ENCODE results near the gene CYTH1.

The CYTH1 gene

DNA sequence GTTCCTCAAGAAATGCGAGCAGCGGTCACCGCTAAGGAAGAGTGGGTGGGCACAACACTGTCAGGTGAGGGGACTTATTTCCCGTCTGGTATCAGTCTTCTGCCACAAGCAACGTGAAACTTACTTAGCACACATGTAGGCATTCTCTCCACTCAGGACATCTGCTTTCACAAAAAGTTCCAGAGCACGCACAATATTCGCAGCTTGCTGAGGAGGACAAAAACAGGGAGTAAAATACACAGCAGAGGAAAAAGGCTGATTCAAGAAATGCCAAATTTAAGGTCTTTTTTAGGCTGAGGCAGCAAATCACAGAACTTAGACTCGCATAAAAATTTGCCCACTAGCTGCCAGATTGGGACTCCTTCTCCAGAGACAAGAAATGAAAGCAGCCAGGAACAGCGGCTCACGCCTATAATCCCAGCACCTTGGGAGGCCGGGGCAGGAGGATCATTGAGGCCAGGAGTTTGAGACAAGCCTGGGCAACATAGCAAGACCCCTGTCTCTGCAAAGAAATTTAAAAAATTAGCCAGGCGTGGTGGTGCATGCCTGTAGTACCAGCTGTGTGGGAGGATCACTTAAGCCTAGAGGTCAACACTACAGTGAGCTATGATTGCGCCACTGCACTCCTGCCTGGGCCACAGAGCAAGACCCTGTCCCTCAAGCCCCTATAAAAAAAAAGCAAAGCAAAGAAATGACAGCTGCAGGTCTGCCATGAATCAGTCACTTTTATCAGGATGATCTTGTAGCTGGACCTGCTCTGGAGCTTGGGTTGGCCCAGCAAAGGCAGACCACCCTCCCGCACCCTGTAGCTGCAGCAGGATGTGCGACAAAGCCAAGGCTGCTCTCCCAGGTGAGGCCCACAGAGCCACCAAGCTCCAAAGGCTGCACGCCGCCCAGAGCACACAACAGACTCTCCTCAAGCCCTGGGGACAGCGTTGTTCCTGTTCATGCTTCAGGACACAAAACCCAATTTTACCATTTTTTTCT, 38.0 kb upstream of the CYTH1 start:
- Histone ChIP-seq H3K4me3 (ENCODE audit: low read depth, low read length) (no peak overlapping the region), H3K27me3 (ENCODE audit: control insufficient read depth, insufficient read depth, low read length) (no peaks in the 10 kb centered on the region), H3K9ac (ENCODE audit: low read depth, low read length) (no peak overlapping the region), H3K27ac (ENCODE audit: low read depth, low read length) (no peak overlapping the region), H3K9me3 (ENCODE audit: control insufficient read depth, insufficient read depth, low read length) (no peaks in the 10 kb centered on the region), H3K36me3 (ENCODE audit: control insufficient read depth, insufficient read depth, low read length) (peaks cover 98% of the 10 kb centered on the region), H3K4me1 (ENCODE audit: control insufficient read depth, insufficient read depth, low read length) (no peaks in the 10 kb centered on the region)

DNA sequence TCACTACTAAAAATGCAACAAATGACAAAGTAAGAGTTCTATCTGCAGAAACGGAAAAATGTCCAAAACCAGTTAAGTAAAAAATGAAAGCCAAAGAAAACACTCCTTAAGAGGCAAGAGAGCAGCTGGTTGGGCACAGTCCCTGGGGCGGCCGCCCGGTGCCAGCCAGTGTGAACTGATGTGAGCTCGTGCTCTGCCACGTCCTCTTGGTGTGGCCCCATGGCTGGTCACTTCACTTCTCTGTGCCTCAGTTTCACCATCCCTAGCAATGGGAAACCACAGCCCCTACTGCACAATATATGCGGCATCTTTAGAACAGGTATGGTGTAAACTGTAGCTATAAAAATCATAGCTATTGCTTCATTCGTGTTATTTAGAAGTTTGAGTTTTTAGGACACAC, 37.3 kb upstream of the CYTH1 start:
- Histone ChIP-seq H3K36me3 (ENCODE audit: control insufficient read depth, insufficient read depth, low read length) (peaks cover 98% of the 10 kb centered on the region), H3K27me3 (ENCODE audit: control insufficient read depth, insufficient read depth, low read length) (no peaks in the 10 kb centered on the region), H3K9me3 (ENCODE audit: control insufficient read depth, insufficient read depth, low read length) (no peaks in the 10 kb centered on the region), H3K4me3 (ENCODE audit: low read depth, low read length) (no peak overlapping the region), H3K9ac (ENCODE audit: low read depth, low read length) (no peak overlapping the region), H3K27ac (ENCODE audit: low read depth, low read length) (no peak overlapping the region), H3K4me1 (ENCODE audit: control insufficient read depth, insufficient read depth, low read length) (no peaks in the 10 kb centered on the region)

DNA sequence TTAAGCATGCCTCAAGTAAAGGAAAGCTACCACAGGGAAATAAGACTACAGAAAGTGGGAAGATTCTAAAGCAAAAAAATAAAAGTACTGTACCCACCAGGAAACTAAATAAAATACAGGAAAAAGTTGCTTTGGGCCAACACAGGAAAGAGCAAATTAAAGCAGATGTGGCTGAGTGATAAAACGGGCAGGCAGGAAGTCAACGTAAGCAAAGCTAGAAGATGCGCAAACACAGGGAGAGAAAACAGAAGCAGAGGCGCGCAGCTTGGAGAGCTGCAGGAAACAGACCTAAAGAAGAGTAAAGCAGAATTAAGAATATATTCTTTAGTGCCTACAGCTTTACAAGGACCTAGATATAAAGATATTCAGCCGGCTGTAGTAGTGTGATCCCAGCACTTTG, 36.9 kb upstream of the CYTH1 start:
- H3K4me3 ChIP-seq (ENCODE audit: low read depth, low read length) = no peak overlapping the region
- H3K9me3 ChIP-seq (ENCODE audit: control insufficient read depth, insufficient read depth, low read length) = no peaks in the 10 kb centered on the region
- peaks cover 98% of the 10 kb centered on the region for H3K36me3 ChIP-seq (ENCODE audit: control insufficient read depth, insufficient read depth, low read length)
- no peaks in the 10 kb centered on the region for H3K4me1 ChIP-seq (ENCODE audit: control insufficient read depth, insufficient read depth, low read length)
- no peaks in the 10 kb centered on the region for H3K27me3 ChIP-seq (ENCODE audit: control insufficient read depth, insufficient read depth, low read length)
- no peak overlapping the region for H3K9ac ChIP-seq (ENCODE audit: low read depth, low read length)
- H3K27ac ChIP-seq (ENCODE audit: low read depth, low read length) = no peak overlapping the region

DNA sequence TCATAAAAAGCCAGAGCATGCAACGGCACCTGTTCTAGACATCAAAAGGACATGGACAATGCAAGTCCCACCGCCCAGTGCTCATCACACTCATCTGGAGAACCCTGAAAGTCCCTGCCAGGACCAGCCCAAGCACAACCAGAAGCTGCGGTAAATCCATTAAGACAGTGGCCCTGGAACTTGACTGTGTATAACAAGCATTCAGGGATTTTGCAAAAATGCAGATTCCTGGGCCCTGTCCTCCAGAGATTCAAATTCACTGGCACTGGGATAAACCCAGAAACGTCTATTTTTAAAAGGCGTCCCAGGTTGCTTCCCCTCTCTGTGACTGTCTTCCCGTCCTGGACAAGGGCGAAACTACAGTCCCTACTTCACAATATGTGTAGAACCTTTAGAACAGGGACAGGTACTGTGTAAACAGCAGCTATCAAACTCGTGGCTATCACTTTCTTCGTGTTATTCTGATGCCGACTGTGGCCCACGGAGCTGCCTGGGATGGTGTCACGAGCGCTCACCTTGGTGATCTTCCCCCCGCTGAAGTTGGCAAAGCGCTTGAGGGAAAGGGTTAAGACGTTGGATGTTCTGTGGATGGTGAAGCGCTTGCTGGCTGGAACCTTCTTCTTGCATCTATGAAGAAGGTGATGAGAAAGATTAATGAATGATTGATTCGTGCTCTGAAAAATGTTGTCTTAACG, 36.2 kb upstream of the CYTH1 start:
- Histone ChIP-seq H3K27me3 (ENCODE audit: control insufficient read depth, insufficient read depth, low read length) (no peaks in the 10 kb centered on the region), H3K9ac (ENCODE audit: low read depth, low read length) (no peak overlapping the region), H3K4me3 (ENCODE audit: low read depth, low read length) (no peak overlapping the region), H3K9me3 (ENCODE audit: control insufficient read depth, insufficient read depth, low read length) (no peaks in the 10 kb centered on the region), H3K27ac (ENCODE audit: low read depth, low read length) (no peak overlapping the region), H3K4me1 (ENCODE audit: control insufficient read depth, insufficient read depth, low read length) (no peaks in the 10 kb centered on the region), H3K36me3 (ENCODE audit: control insufficient read depth, insufficient read depth, low read length) (peaks cover 98% of the 10 kb centered on the region)

DNA sequence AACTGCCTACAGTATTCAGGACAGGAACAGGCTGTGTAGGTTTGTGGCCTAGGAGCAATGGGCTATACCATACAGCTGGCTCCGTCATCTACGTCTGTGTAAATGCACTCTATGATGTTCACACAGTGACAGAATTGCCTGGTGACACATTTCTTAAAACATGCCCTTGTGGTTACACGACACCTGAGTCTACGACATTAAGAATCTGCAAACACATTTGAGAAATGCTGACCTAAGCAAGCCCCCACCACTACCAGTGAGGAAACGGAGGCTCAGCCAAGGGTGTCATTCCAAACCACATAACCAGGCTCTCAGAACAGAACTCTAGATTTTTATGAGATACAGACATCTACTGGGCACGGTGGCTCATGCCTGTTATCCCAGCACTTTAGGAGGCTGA, 35.0 kb upstream of the CYTH1 start:
- Histone ChIP-seq H3K9ac (ENCODE audit: low read depth, low read length) (no peak overlapping the region), H3K4me3 (ENCODE audit: low read depth, low read length) (no peak overlapping the region), H3K4me1 (ENCODE audit: control insufficient read depth, insufficient read depth, low read length) (no peaks in the 10 kb centered on the region), H3K9me3 (ENCODE audit: control insufficient read depth, insufficient read depth, low read length) (no peaks in the 10 kb centered on the region), H3K36me3 (ENCODE audit: control insufficient read depth, insufficient read depth, low read length) (peaks cover 97% of the 10 kb centered on the region), H3K27ac (ENCODE audit: low read depth, low read length) (no peak overlapping the region), H3K27me3 (ENCODE audit: control insufficient read depth, insufficient read depth, low read length) (no peaks in the 10 kb centered on the region)

DNA sequence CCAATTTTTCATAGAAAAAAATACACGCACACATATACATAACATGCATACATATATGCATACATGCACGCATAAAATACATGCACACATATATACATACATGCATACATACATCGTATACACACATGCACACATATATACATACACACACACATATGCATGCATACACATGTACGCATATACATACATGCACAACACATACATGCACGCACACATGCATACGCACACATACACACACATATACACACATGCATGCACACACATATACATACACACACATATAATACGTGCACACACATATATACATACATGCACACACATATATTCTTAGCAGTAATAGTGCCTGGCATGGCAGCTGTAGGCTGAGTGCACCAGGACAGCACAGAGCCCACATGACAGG, 33.6 kb upstream of the CYTH1 start:
- H3K27me3 ChIP-seq (ENCODE audit: control insufficient read depth, insufficient read depth, low read length) = no peaks in the 10 kb centered on the region
- H3K9me3 ChIP-seq (ENCODE audit: control insufficient read depth, insufficient read depth, low read length) = no peaks in the 10 kb centered on the region
- no peak overlapping the region for H3K4me3 ChIP-seq (ENCODE audit: low read depth, low read length)
- H3K27ac ChIP-seq (ENCODE audit: low read depth, low read length) = no peak overlapping the region
- no peak overlapping the region for H3K9ac ChIP-seq (ENCODE audit: low read depth, low read length)
- peaks cover 98% of the 10 kb centered on the region for H3K36me3 ChIP-seq (ENCODE audit: control insufficient read depth, insufficient read depth, low read length)
- H3K4me1 ChIP-seq (ENCODE audit: control insufficient read depth, insufficient read depth, low read length) = no peaks in the 10 kb centered on the region

DNA sequence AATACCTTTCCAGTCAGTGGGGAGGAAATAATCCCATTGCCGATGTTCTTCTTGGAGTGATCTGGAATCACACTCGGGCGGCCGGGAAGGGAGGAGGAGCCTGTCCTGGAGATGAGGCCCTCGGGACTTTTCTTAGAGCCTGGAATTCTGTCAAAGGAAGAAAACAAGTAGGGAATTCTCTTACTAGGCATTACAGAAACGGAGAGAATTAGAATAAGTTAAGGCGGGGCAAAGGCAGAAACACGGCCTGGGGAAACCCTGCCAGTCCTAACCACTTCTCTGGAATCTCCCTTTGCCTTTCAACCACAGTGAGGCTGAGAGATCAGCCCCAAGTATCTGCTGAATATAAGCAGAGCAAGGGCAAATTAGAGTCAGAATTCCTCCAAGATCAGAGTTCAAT, 30.8 kb upstream of the CYTH1 start:
- H3K9me3 ChIP-seq (ENCODE audit: control insufficient read depth, insufficient read depth, low read length) = no peaks in the 10 kb centered on the region
- no peak overlapping the region for H3K4me3 ChIP-seq (ENCODE audit: low read depth, low read length)
- H3K4me1 ChIP-seq (ENCODE audit: control insufficient read depth, insufficient read depth, low read length) = no peaks in the 10 kb centered on the region
- H3K36me3 ChIP-seq (ENCODE audit: control insufficient read depth, insufficient read depth, low read length) = peaks cover 98% of the 10 kb centered on the region
- no peak overlapping the region for H3K9ac ChIP-seq (ENCODE audit: low read depth, low read length)
- H3K27ac ChIP-seq (ENCODE audit: low read depth, low read length) = no peak overlapping the region
- H3K27me3 ChIP-seq (ENCODE audit: control insufficient read depth, insufficient read depth, low read length) = no peaks in the 10 kb centered on the region

DNA sequence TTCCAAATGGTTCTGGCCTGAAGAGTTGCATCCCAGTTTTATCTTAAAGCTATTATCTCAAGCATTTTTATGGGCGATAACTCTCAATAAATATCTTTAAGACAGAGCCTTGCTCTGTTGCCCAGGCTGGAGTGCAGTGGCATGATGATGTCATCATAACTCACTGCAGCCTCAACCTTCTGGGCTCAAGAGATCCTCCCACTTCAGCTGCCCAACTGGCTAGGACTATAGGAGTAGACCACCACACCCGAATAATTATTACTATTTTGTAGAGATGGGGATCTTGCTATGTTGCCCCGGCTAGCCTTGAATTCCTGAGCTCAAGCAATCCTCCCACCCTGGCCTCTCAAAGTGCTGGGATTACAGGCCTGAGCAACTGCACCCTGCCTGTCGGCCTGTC, 26.1 kb upstream of the CYTH1 start:
- Histone ChIP-seq H3K27me3 (ENCODE audit: control insufficient read depth, insufficient read depth, low read length) (no peaks in the 10 kb centered on the region), H3K4me1 (ENCODE audit: control insufficient read depth, insufficient read depth, low read length) (no peaks in the 10 kb centered on the region), H3K4me3 (ENCODE audit: low read depth, low read length) (no peak overlapping the region), H3K9ac (ENCODE audit: low read depth, low read length) (no peak overlapping the region), H3K27ac (ENCODE audit: low read depth, low read length) (no peak overlapping the region), H3K36me3 (ENCODE audit: control insufficient read depth, insufficient read depth, low read length) (peaks cover 97% of the 10 kb centered on the region), H3K9me3 (ENCODE audit: control insufficient read depth, insufficient read depth, low read length) (no peaks in the 10 kb centered on the region)

DNA sequence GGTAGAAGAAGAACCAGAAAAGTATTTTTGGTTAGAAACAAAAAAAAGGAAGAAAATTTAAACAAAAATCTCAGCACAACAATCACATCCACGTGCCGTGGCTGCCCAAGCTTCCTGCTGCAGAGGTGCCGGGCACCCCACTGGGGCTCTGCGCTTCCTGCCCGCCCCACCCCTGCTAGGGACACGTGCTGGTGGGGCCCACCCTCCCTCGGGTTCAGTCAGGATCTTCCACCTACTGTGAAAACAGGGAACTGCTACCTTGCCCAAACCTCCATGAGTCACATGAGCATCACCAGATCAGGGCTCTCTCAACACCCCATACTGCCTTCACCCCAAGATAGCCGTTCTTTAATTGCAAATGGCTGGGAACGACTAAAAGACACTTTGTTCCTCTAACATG, 24.4 kb upstream of the CYTH1 start:
- Histone ChIP-seq H3K9ac (ENCODE audit: low read depth, low read length) (no peak overlapping the region), H3K9me3 (ENCODE audit: control insufficient read depth, insufficient read depth, low read length) (no peaks in the 10 kb centered on the region), H3K27me3 (ENCODE audit: control insufficient read depth, insufficient read depth, low read length) (no peaks in the 10 kb centered on the region), H3K36me3 (ENCODE audit: control insufficient read depth, insufficient read depth, low read length) (peaks cover 95% of the 10 kb centered on the region), H3K4me3 (ENCODE audit: low read depth, low read length) (no peak overlapping the region), H3K27ac (ENCODE audit: low read depth, low read length) (no peak overlapping the region), H3K4me1 (ENCODE audit: control insufficient read depth, insufficient read depth, low read length) (no peaks in the 10 kb centered on the region)

DNA sequence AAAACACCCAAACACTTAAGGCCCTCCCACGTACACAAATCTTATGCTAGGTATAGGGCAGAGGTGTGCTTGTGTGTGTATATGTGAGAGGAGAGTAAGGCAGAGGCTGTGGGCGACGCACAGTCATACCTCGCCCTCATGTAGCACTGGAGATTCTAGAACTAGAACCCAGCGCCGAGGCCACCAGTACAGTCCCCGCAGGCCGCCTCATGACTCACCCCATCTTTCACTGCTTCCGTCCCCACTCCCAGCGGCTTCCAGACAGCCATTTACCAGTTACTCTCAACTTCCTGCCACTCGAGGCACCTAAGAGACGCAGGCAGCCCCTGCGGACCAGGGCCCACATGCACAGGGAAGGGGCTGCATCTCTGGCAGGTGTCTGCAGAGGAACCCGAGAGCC, 23.2 kb upstream of the CYTH1 start:
- Histone ChIP-seq H3K27me3 (ENCODE audit: control insufficient read depth, insufficient read depth, low read length) (no peaks in the 10 kb centered on the region), H3K4me3 (ENCODE audit: low read depth, low read length) (no peak overlapping the region), H3K9me3 (ENCODE audit: control insufficient read depth, insufficient read depth, low read length) (no peaks in the 10 kb centered on the region), H3K27ac (ENCODE audit: low read depth, low read length) (no peak overlapping the region), H3K9ac (ENCODE audit: low read depth, low read length) (no peak overlapping the region), H3K4me1 (ENCODE audit: control insufficient read depth, insufficient read depth, low read length) (no peaks in the 10 kb centered on the region), H3K36me3 (ENCODE audit: control insufficient read depth, insufficient read depth, low read length) (peaks cover 94% of the 10 kb centered on the region)

DNA sequence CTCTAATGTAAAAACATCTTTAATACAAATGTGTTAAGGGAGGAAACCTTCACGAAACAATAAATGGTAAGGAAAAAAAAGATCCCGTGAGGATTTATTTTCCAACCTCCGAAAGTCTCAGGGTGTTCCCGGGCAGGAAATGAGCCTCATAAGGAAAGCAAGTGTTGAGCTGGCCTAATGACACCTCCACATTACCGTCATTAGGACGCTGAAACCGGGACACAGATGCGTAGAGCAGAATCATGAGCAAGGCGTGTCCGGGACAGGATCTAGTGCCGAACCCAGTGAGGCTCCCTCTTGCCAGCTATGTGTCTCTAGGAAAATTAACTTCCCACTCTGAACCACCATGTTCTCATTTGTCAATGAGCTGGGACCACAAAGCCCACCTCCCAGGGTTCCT, 22.7 kb upstream of the CYTH1 start:
- no peaks in the 10 kb centered on the region for H3K4me1 ChIP-seq (ENCODE audit: control insufficient read depth, insufficient read depth, low read length)
- H3K9ac ChIP-seq (ENCODE audit: low read depth, low read length) = no peak overlapping the region
- H3K27me3 ChIP-seq (ENCODE audit: control insufficient read depth, insufficient read depth, low read length) = no peaks in the 10 kb centered on the region
- no peak overlapping the region for H3K27ac ChIP-seq (ENCODE audit: low read depth, low read length)
- H3K4me3 ChIP-seq (ENCODE audit: low read depth, low read length) = no peak overlapping the region
- peaks cover 93% of the 10 kb centered on the region for H3K36me3 ChIP-seq (ENCODE audit: control insufficient read depth, insufficient read depth, low read length)
- no peaks in the 10 kb centered on the region for H3K9me3 ChIP-seq (ENCODE audit: control insufficient read depth, insufficient read depth, low read length)

Data from HUES48 (cell line).